ENCODE data around the gene NECAB3.

The NECAB3 gene

GRCh38 chr20:33664085-33664761 is 10.0 kb downstream of the NECAB3 start:
- no peak for DNase-seq

- DNase-seq: peak; percentile 85
Measured at GRCh38 chr20:33663161-33664084, 10.8 kb downstream of the NECAB3 start.

GRCh38 chr20:33662172-33662571 is 12.1 kb downstream of the NECAB3 start, which contains the start of gene C20orf144:
TSS of gene C20orf144 (plus strand) at chr20:33662327. CDS start at chr20:33662346, 19 bp downstream.
- DNase-seq: no peak

- DNase-seq: no peak
Measured at GRCh38 chr20:33660685-33661058, 13.6 kb downstream of the NECAB3 start.

- DNase-seq: no peak
Measured at GRCh38 chr20:33660035-33660684, 14.1 kb downstream of the NECAB3 start.

GRCh38 chr20:33659341-33660034 is 14.7 kb downstream of the NECAB3 start:
- no peak for DNase-seq

- DNase-seq: no peak
Measured at GRCh38 chr20:33658929-33659328, 15.3 kb downstream of the NECAB3 start.

- DNase-seq: no peak
Measured at GRCh38 chr20:33658510-33658909, 15.7 kb downstream of the NECAB3 start.

- DNase-seq: no peak
Measured at GRCh38 chr20:33657704-33658095, 16.5 kb downstream of the NECAB3 start.

- no peak for DNase-seq
Measured at GRCh38 chr20:33656783-33657703, 17.2 kb downstream of the NECAB3 start.

- no peak for DNase-seq
Measured at GRCh38 chr20:33656010-33656782, 18.0 kb downstream of the NECAB3 start.

- no peak for DNase-seq
Measured at GRCh38 chr20:33655164-33655563, 19.1 kb downstream of the NECAB3 start.

GRCh38 chr20:33654680-33655161 is 19.5 kb downstream of the NECAB3 start:
- DNase-seq: no peak

- DNase-seq: no peak
Measured at GRCh38 chr20:33653900-33654596, 20.2 kb downstream of the NECAB3 start.

GRCh38 chr20:33653218-33653899 is 20.9 kb downstream of the NECAB3 start:
- peak; percentile 36 for DNase-seq

GRCh38 chr20:33651562-33652048 is 22.6 kb downstream of the NECAB3 start:
- no peak for DNase-seq

- no peak for DNase-seq
Measured at GRCh38 chr20:33650753-33651561, 23.3 kb downstream of the NECAB3 start.

- DNase-seq: no peak
Measured at GRCh38 chr20:33650111-33650752, 24.0 kb downstream of the NECAB3 start.

Data from CD4-positive, alpha-beta T cell treated with Interleukin-15 for 1 hour (primary cell).